Measurements from ENCODE around the gene SAV1.

The SAV1 gene

GRCh38 chr14:50658203-50658602, 9.9 kb downstream of the SAV1 start:
- peaks cover 25% of the 10 kb centered on the region for H3K4me1 ChIP-seq (ENCODE audit: insufficient read depth, low read length, severe bottlenecking)
- H3K36me3 ChIP-seq (ENCODE audit: insufficient read depth, low read length) = peaks cover 20% of the 10 kb centered on the region
- no peaks in the 10 kb centered on the region for H3K9me3 ChIP-seq (ENCODE audit: low read length)
- H3K27me3 ChIP-seq (ENCODE audit: insufficient read depth, low read length) = no peaks in the 10 kb centered on the region
- no peak overlapping the region for H2AFZ ChIP-seq (ENCODE audit: low read length)
- H3K27ac ChIP-seq (ENCODE audit: low read depth, low read length, poor library complexity, severe bottlenecking) = no peak overlapping the region
- H3K9me2 ChIP-seq (ENCODE audit: low read depth, low read length) = no peaks in the 10 kb centered on the region
- H3K9ac ChIP-seq (ENCODE audit: low read length) = no peak overlapping the region
- H4K20me1 ChIP-seq (ENCODE audit: insufficient read depth, low read length) = no peaks in the 10 kb centered on the region
- no peaks in the 10 kb centered on the region for H3F3A ChIP-seq (ENCODE audit: insufficient read depth, low read length)
- H3K4me2 ChIP-seq (ENCODE audit: low read length) = no peak overlapping the region
- peaks cover 2% of the 10 kb centered on the region for H3K79me2 ChIP-seq (ENCODE audit: insufficient read depth, low read length)
- TF ChIP-seq EZH2 (IDR thresholded peaks at IDR 0.05; ENCODE audit: borderline replicate concordance, low read length) (no peak), CTCF (IDR thresholded peaks at IDR 0.05; ENCODE audit: low read length) (no peak)
- no peak overlapping the region for H3K4me3 ChIP-seq (ENCODE audit: low read depth, low read length, poor library complexity, severe bottlenecking)

- no peaks in the 10 kb centered on the region for H3K27me3 ChIP-seq (ENCODE audit: insufficient read depth, low read length)
- no peaks in the 10 kb centered on the region for H4K20me1 ChIP-seq (ENCODE audit: insufficient read depth, low read length)
- H3F3A ChIP-seq (ENCODE audit: insufficient read depth, low read length) = no peaks in the 10 kb centered on the region
- H3K36me3 ChIP-seq (ENCODE audit: insufficient read depth, low read length) = peaks cover 20% of the 10 kb centered on the region
- H3K27ac ChIP-seq (ENCODE audit: low read depth, low read length, poor library complexity, severe bottlenecking) = no peak overlapping the region
- H3K79me2 ChIP-seq (ENCODE audit: insufficient read depth, low read length) = peaks cover 5% of the 10 kb centered on the region
- H3K4me2 ChIP-seq (ENCODE audit: low read length) = no peak overlapping the region
- H3K9me3 ChIP-seq (ENCODE audit: low read length) = no peaks in the 10 kb centered on the region
- peaks cover 27% of the 10 kb centered on the region for H3K4me1 ChIP-seq (ENCODE audit: insufficient read depth, low read length, severe bottlenecking)
- no peak overlapping the region for H3K4me3 ChIP-seq (ENCODE audit: low read depth, low read length, poor library complexity, severe bottlenecking)
- no peaks in the 10 kb centered on the region for H3K9me2 ChIP-seq (ENCODE audit: low read depth, low read length)
- no peak for TF ChIP-seq EZH2 (IDR thresholded peaks at IDR 0.05; ENCODE audit: borderline replicate concordance, low read length)
- TF ChIP-seq CTCF (IDR thresholded peaks at IDR 0.05; ENCODE audit: low read length) = no peak
- H2AFZ ChIP-seq (ENCODE audit: low read length) = no peak overlapping the region
- H3K9ac ChIP-seq (ENCODE audit: low read length) = no peak overlapping the region
These were observed 10.4 kb downstream of the SAV1 start for GRCh38 chr14:50657753-50658152.

- Histone ChIP-seq H4K20me1 (ENCODE audit: insufficient read depth, low read length) (no peaks in the 10 kb centered on the region), H3F3A (ENCODE audit: insufficient read depth, low read length) (no peaks in the 10 kb centered on the region), H3K4me1 (ENCODE audit: insufficient read depth, low read length, severe bottlenecking) (peaks cover 37% of the 10 kb centered on the region), H3K36me3 (ENCODE audit: insufficient read depth, low read length) (peaks cover 19% of the 10 kb centered on the region), H3K9me2 (ENCODE audit: low read depth, low read length) (no peaks in the 10 kb centered on the region), H2AFZ (ENCODE audit: low read length) (no peak overlapping the region), H3K27me3 (ENCODE audit: insufficient read depth, low read length) (no peaks in the 10 kb centered on the region), H3K27ac (ENCODE audit: low read depth, low read length, poor library complexity, severe bottlenecking) (no peak overlapping the region), H3K9me3 (ENCODE audit: low read length) (no peaks in the 10 kb centered on the region), H3K4me2 (ENCODE audit: low read length) (no peak overlapping the region), H3K9ac (ENCODE audit: low read length) (no peak overlapping the region), H3K4me3 (ENCODE audit: low read depth, low read length, poor library complexity, severe bottlenecking) (no peak overlapping the region), H3K79me2 (ENCODE audit: insufficient read depth, low read length) (peaks cover 10% of the 10 kb centered on the region)
- TF ChIP-seq EZH2 (IDR thresholded peaks at IDR 0.05; ENCODE audit: borderline replicate concordance, low read length) (no peak), CTCF (IDR thresholded peaks at IDR 0.05; ENCODE audit: low read length) (no peak)
These were observed 11.3 kb downstream of the SAV1 start for GRCh38 chr14:50656776-50657175.
